Measurements from ENCODE around the gene NUDT14.

GRCh38 chr14:105176513-105176912 is 4.6 kb downstream of the NUDT14 start:
- TF ChIP-seq CTCF (IDR thresholded peaks at IDR 0.05): no peak
- TF ChIP-seq POLR2A (IDR thresholded peaks at IDR 0.05): no peak
